C4-2B (cell line): ENCODE data around the gene KLHL20.

Source experiments
- H3K27ac ChIP-seq: fragments of 450-650 bp; 2 replicates; pipeline ENCODE4 v1.5.1; 2017
- ZFX ChIP-seq: fragments of 450-650 bp; IDR thresholded peaks from 2 replicates; pipeline ENCODE4 v1.6.1; 2017
- TF ChIP-seq, protein P1 (sequence below): fragments of 450-650 bp; conservative IDR thresholded peaks from 2 replicates; pipeline ENCODE4 v1.5.1; 2017; ENCODE audit warnings: mild to moderate bottlenecking

The KLHL20 gene

GRCh38 chr1:173824315-173825081 lies 109.7 kb downstream of the KLHL20 start, which contains the start of the genes CENPL and DARS2:
Gene CENPL (minus strand): TSS chr1:173824883. CDS start chr1:173811299, 13,584 bp downstream.
Gene DARS2 (plus strand): TSS chr1:173824673. CDS start chr1:173825230, 557 bp downstream.
- H3K27ac ChIP-seq: peak within 1 kb of the TSS; percentile 91
- no peak for TF ChIP-seq ZFX

DNA sequence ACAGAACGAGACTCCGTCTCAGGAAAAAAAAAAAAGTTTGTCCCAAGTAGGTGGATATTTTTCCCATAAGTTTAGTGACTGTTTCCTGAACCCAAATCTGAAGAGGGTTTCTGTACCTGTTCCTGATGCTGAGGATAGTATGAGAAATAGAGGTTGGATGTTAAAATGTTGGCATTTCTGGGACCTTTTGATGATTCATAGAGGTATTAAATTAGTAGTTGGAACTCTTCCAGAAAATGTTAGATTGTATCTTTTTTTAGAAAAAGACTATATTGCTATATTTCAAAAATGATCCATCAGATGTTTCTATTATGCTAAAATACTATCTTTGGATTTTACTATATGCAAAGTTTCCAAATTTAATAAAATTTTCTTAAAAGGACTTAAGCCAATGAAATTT lies 112.8 kb downstream of the KLHL20 start:
- no peak for TF ChIP-seq ZFX
- TF ChIP-seq, protein P1, sequence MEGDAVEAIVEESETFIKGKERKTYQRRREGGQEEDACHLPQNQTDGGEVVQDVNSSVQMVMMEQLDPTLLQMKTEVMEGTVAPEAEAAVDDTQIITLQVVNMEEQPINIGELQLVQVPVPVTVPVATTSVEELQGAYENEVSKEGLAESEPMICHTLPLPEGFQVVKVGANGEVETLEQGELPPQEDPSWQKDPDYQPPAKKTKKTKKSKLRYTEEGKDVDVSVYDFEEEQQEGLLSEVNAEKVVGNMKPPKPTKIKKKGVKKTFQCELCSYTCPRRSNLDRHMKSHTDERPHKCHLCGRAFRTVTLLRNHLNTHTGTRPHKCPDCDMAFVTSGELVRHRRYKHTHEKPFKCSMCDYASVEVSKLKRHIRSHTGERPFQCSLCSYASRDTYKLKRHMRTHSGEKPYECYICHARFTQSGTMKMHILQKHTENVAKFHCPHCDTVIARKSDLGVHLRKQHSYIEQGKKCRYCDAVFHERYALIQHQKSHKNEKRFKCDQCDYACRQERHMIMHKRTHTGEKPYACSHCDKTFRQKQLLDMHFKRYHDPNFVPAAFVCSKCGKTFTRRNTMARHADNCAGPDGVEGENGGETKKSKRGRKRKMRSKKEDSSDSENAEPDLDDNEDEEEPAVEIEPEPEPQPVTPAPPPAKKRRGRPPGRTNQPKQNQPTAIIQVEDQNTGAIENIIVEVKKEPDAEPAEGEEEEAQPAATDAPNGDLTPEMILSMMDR: no peak
- no peak overlapping the region for H3K27ac ChIP-seq

GRCh38 chr1:173832748-173833147 lies 118.0 kb downstream of the KLHL20 start:
- H3K27ac ChIP-seq: no peak overlapping the region
- TF ChIP-seq, protein P1: no peak
- TF ChIP-seq ZFX: no peak
